Adrenal gland (tissue), 12 donors: ENCODE data around the gene OR2A25. TPM values are rescaled to one million over a fixed set of nuclear protein-coding genes. Genes with fewer than 3 reads are reported as not detected.

Source experiments
- DNase-seq, 7 donors: peaks; one replicate each; pipeline ENCODE4 v3.0.0-alpha.2; 2019 to 2020
- H3K27ac ChIP-seq, 5 donors: fragments of 200-600 bp; sonication (generic) in 4 of 5; 1 replicate in 3 of 5; 2 replicates in 2 of 5; pipeline versions ENCODE4 v1.5.1 to v1.8.0; 2016 to 2020; ENCODE audit warnings: mild to moderate bottlenecking in 1 of 5
- H3K27me3 ChIP-seq: fragments of 200-600 bp; 2 replicates; pipeline ENCODE4 v1.8.0; 2021
- H3K36me3 ChIP-seq, 2 donors: fragments of 200-600 bp; replicated peaks in 1 of 2; 1 replicate in 1 of 2; 2 replicates in 1 of 2; pipeline versions ENCODE4 v1.5.1 to v1.8.0; 2018 to 2022
- H3K4me1 ChIP-seq, 2 donors: fragments of 200-600 bp; replicated peaks in 1 of 2; 1 replicate in 1 of 2; 2 replicates in 1 of 2; pipeline versions ENCODE4 v1.5.1 to v1.8.0; 2018 to 2021
- H3K4me3 ChIP-seq, 4 donors: fragments of 200-600 bp; sonication (generic) in 3 of 4; one replicate each; pipeline ENCODE4 v1.5.1; 2016 to 2018
- H3K9me3 ChIP-seq, 3 donors: fragments of 200-600 bp; sonication (generic) in 1 of 3; replicated peaks in 1 of 3; 1 replicate in 2 of 3; 2 replicates in 1 of 3; pipeline versions ENCODE4 v1.5.1 to v1.8.0; 2016 to 2021
- CTCF ChIP-seq, 6 experiments: fragments of 450-650 bp in 4 of 6; fragments of 200-600 bp in 2 of 6; sonication (generic) in 1 of 6; IDR thresholded peaks; 1 replicate in 5 of 6; 2 replicates in 1 of 6; pipeline versions ENCODE4 v1.5.1 to v1.8.0; 2016 to 2021; ENCODE audit warnings: antibody characterized with exemption in 6 of 6, mild to moderate bottlenecking in 2 of 6, moderate library complexity in 1 of 6
- POLR2A ChIP-seq, 2 donors: fragments of 450-650 bp; IDR thresholded peaks; one replicate each; pipeline ENCODE4 v1.6.1; 2017; ENCODE audit warnings: antibody characterized with exemption in 2 of 2, mild to moderate bottlenecking in 2 of 2, moderate library complexity in 1 of 2
- WGBS, 4 donors: extraction: QIAGEN DNeasy Blood & Tissue Kit in 2 of 4; methylation state at CpG; one replicate each; pipeline versions ENCODE4 v1.1.5 to v1.1.7; 2013 to 2017; 5-methylcytosine and 5-hydroxymethylcytosine counted together
- intact Hi-C, 2 donors: fragments of 100-400 bp; cut with DNase I; formaldehyde crosslinking; loops; one replicate each; pipeline versions ENCODE4 v1.14.1 to v1.15.0; 2022 to 2023
- polyA plus RNA-seq, 3 donors: library from polyadenylated mRNA; stranded (reverse); fragments of 200-250 nt in 2 of 3; fragments of 350-450 nt in 1 of 3; fragmentation: Illumina TruSeq in 1 of 3; extraction: RNeasy Lipid Tissue Mini Kit (QIAGEN cat#74804) in 1 of 3; gene quantifications; one replicate each; pipeline ENCODE4 v1.2.3, GENCODE V29; 2013 to 2014
- total RNA-seq, 9 donors: library from RNA; depleted of rRNA in 4 of 9; stranded (reverse); fragments of >200 nt in 4 of 9; fragments of 120-200 nt in 1 of 9; fragmentation: NEBNext Ultra II Directional in 1 of 9; extraction: Animal tissue kit (Norgen Biotek cat#: 25700) in 1 of 9; gene quantifications; one replicate each; pipeline versions ENCODE4 v1.1.0 to v1.2.4, GENCODE V29; 2013 to 2023
- donor health status: healthy with polysubstance abuse.
- donor health status: Bipolar disorder and iron deficiency.
- donor health status: DM: yes; HTN: yes; CAD: no.
- donor health status: DM: no; HTN: no; CAD: no.
- donor health status: DM: no; HTN: no; CAD: no.
- donor health status: DM: yes; HTN: yes; CAD: no.

Gene OR2A25
- total and polyA plus RNA-seq, 12 donors: not detected

- H3K27me3 ChIP-seq: no peaks in the 10 kb centered on the region
- H3K27ac ChIP-seq: no peak overlapping the region
- intact Hi-C loops: no loop called here
- TF ChIP-seq POLR2A (IDR thresholded peaks at IDR 0.05) (no peak), CTCF (IDR thresholded peaks at IDR 0.05) (no peak)
- H3K4me3 ChIP-seq: no peak overlapping the region
- H3K9me3 ChIP-seq: no peaks in the 10 kb centered on the region
- no peaks in the 10 kb centered on the region for H3K4me1 ChIP-seq
- H3K36me3 ChIP-seq: no peaks in the 10 kb centered on the region
- no peak for DNase-seq
Measured at GRCh38 chr7:144102041-144102440, 32.4 kb downstream of the OR2A25 start.

- no peak for DNase-seq
- no peaks in the 10 kb centered on the region for H3K27me3 ChIP-seq
- TF ChIP-seq CTCF (IDR thresholded peaks at IDR 0.05) (no peak), POLR2A (IDR thresholded peaks at IDR 0.05) (no peak)
- intact Hi-C loops: no loop called here
- H3K4me1 ChIP-seq: no peaks in the 10 kb centered on the region
- no peak overlapping the region for H3K4me3 ChIP-seq
- no peak overlapping the region for H3K27ac ChIP-seq
- H3K36me3 ChIP-seq: no peaks in the 10 kb centered on the region
- H3K9me3 ChIP-seq: no peaks in the 10 kb centered on the region
Measured at GRCh38 chr7:144105211-144105610, 35.6 kb downstream of the OR2A25 start.

GRCh38 chr7:144109283-144109682 lies 39.7 kb downstream of the OR2A25 start, which contains the start of gene OR2A2:
TSS of gene OR2A2 (plus strand) at chr7:144109583. CDS start at chr7:144109583, 0 bp downstream.
- WGBS, 4 donors: 74 to 81% (median 79%) methylated on average over 2 of the region's 2 CpGs
- no peak for TF ChIP-seq POLR2A (IDR thresholded peaks at IDR 0.05)
- TF ChIP-seq CTCF (IDR thresholded peaks at IDR 0.05): no peak
- Histone ChIP-seq H3K4me3 (no peak within 1 kb of the TSS), H3K4me1 (no peaks in the 10 kb centered on the region), H3K27ac (no peak within 1 kb of the TSS), H3K36me3 (no peaks in the 10 kb centered on the region), H3K9me3 (no peaks in the 10 kb centered on the region), H3K27me3 (peaks cover 4% of the 10 kb centered on the region)
- DNase-seq: no peak
- intact Hi-C loops: no loop called here

GRCh38 chr7:144110272-144110671 lies 40.7 kb downstream of the OR2A25 start:
- TF ChIP-seq POLR2A (IDR thresholded peaks at IDR 0.05) (no peak), CTCF (IDR thresholded peaks at IDR 0.05) (no peak)
- no peak for DNase-seq
- H3K9me3 ChIP-seq: no peaks in the 10 kb centered on the region
- intact Hi-C loops: no loop called here
- H3K36me3 ChIP-seq: no peaks in the 10 kb centered on the region
- 67 to 77% (median 75%) methylated on average over 5 of the region's 5 CpGs for WGBS, 4 donors
- no peak overlapping the region for H3K4me3 ChIP-seq
- H3K27me3 ChIP-seq: peaks cover 4% of the 10 kb centered on the region
- no peak overlapping the region for H3K27ac ChIP-seq
- H3K4me1 ChIP-seq: no peaks in the 10 kb centered on the region
